GM04504 (cell line): ENCODE data around the gene TTC24.
A peak's percentile ranks its signal among the peaks of the same experiment; 100 is the strongest.
"Not testable (repeated sequence)": the region's sequence is repeated elsewhere in the genome, so short reads cannot be mapped to it uniquely, and the experiment has no call there.

ENCODE experiments used
- DNase-seq: peaks from one replicate; pipeline ENCODE4 v3.0.0-alpha.2; 2012; ENCODE audit warnings: low read depth

The TTC24 gene

GRCh38 chr1:156579472-156579871, at the start of gene TTC24:
TSS of gene TTC24 (plus strand) at chr1:156579723. CDS start at chr1:156581365, 1,642 bp downstream.
- no peak for DNase-seq

- no peak for DNase-seq
Measured at GRCh38 chr1:156530006-156530405, 49.5 kb upstream of the TTC24 start.

GRCh38 chr1:156532374-156532773, 47.1 kb upstream of the TTC24 start:
- no peak for DNase-seq

- no peak for DNase-seq
Measured at GRCh38 chr1:156533568-156534220, 45.8 kb upstream of the TTC24 start.

- DNase-seq: no peak
Measured at GRCh38 chr1:156534424-156535060, 45.0 kb upstream of the TTC24 start.

- no peak for DNase-seq
Measured at GRCh38 chr1:156537027-156537426, 42.5 kb upstream of the TTC24 start.

GRCh38 chr1:156538711-156539440, 40.6 kb upstream of the TTC24 start:
- no peak for DNase-seq

- no peak for DNase-seq
Measured at GRCh38 chr1:156539818-156540355, 39.6 kb upstream of the TTC24 start.

- peak; percentile 10 for DNase-seq
Measured at GRCh38 chr1:156540955-156541354, 38.6 kb upstream of the TTC24 start.

- DNase-seq: no peak
Measured at GRCh38 chr1:156543066-156543465, 36.5 kb upstream of the TTC24 start.

GRCh38 chr1:156544592-156545102, 34.9 kb upstream of the TTC24 start:
- no peak for DNase-seq

- no peak for DNase-seq
Measured at GRCh38 chr1:156546267-156546666, 33.3 kb upstream of the TTC24 start.

- no peak for DNase-seq
Measured at GRCh38 chr1:156547434-156547833, 32.1 kb upstream of the TTC24 start.

- DNase-seq: no peak
Measured at GRCh38 chr1:156547982-156548381, 31.5 kb upstream of the TTC24 start.

- no peak for DNase-seq
Measured at GRCh38 chr1:156549390-156549789, 30.1 kb upstream of the TTC24 start.

GRCh38 chr1:156549831-156550230, 29.7 kb upstream of the TTC24 start:
- DNase-seq: no peak

- no peak for DNase-seq
Measured at GRCh38 chr1:156550346-156550745, 29.2 kb upstream of the TTC24 start.

- DNase-seq: no peak
Measured at GRCh38 chr1:156551066-156551643, 28.4 kb upstream of the TTC24 start.

GRCh38 chr1:156551869-156552268, 27.7 kb upstream of the TTC24 start:
- DNase-seq: no peak

- no peak for DNase-seq
Measured at GRCh38 chr1:156552518-156552917, 27.0 kb upstream of the TTC24 start.

- not testable (repeated sequence) for DNase-seq
Measured at GRCh38 chr1:156552937-156553336, 26.6 kb upstream of the TTC24 start.

GRCh38 chr1:156553860-156554485, 25.6 kb upstream of the TTC24 start:
- no peak for DNase-seq
